Smooth muscle cell (in vitro differentiated cells): ENCODE results near the gene EIF5B. TPM values are rescaled to one million over a fixed set of nuclear protein-coding genes. Genes with fewer than 3 reads are reported as not detected.

Source experiments
- DNase-seq: peaks from one replicate; lab custom pipeline; 2025; ENCODE audit not compliant: unreplicated experiment; lab: John Stamatoyannopoulos, UW
- H2AFZ ChIP-seq: fragments of 200-600 bp; sonication (generic); 2 replicates; pipeline ENCODE4 v1.6.0; 2016; ENCODE audit warnings: antibody characterized with exemption, low read depth, mild to moderate bottlenecking
- H3F3A ChIP-seq: fragments of 200-600 bp; sonication (generic); 2 replicates; pipeline ENCODE4 v1.6.0; 2017; ENCODE audit warnings: antibody characterized with exemption, low read depth
- H3K27ac ChIP-seq: fragments of 200-600 bp; sonication (generic); 2 replicates; pipeline ENCODE4 v1.5.1; 2016; ENCODE audit warnings: low read depth, mild to moderate bottlenecking
- H3K27me3 ChIP-seq: fragments of 200-600 bp; sonication (generic); 2 replicates; pipeline ENCODE4 v1.6.1; 2016; ENCODE audit warnings: low read depth, mild to moderate bottlenecking
- H3K36me3 ChIP-seq: fragments of 200-600 bp; sonication (generic); 2 replicates; pipeline ENCODE4 v1.5.1; 2016; ENCODE audit warnings: low read depth
- H3K4me1 ChIP-seq: fragments of 200-600 bp; sonication (generic); 2 replicates; pipeline ENCODE4 v1.5.1; 2016; ENCODE audit warnings: low read depth
- H3K4me2 ChIP-seq: fragments of 200-600 bp; sonication (generic); 2 replicates; pipeline ENCODE4 v1.6.0; 2016; ENCODE audit warnings: mild to moderate bottlenecking
- H3K4me3 ChIP-seq: fragments of 200-600 bp; sonication (generic); 2 replicates; pipeline ENCODE4 v1.5.1; 2016; ENCODE audit warnings: mild to moderate bottlenecking
- H3K79me2 ChIP-seq: fragments of 200-600 bp; sonication (generic); 2 replicates; pipeline ENCODE4 v1.6.0; 2016; ENCODE audit warnings: low read depth, mild to moderate bottlenecking
- H3K9ac ChIP-seq: fragments of 200-600 bp; sonication (generic); 2 replicates; pipeline ENCODE4 v1.6.0; 2016; ENCODE audit warnings: low read depth
- H3K9me3 ChIP-seq: fragments of 200-600 bp; sonication (generic); replicated peaks from 2 replicates; pipeline ENCODE4 v1.5.1; 2016; ENCODE audit warnings: low read depth
- H4K20me1 ChIP-seq: fragments of 200-600 bp; sonication (generic); 2 replicates; pipeline ENCODE4 v1.6.0; 2016; ENCODE audit warnings: low read depth
- CTCF ChIP-seq: fragments of 200-600 bp; sonication (generic); IDR thresholded peaks from 2 replicates; pipeline ENCODE4 v1.5.1; 2017; ENCODE audit warnings: borderline replicate concordance, mild to moderate bottlenecking, antibody characterized with exemption; ENCODE audit not compliant: insufficient read depth, poor library complexity, severe bottlenecking
- WGBS: methylation state at CpG from one replicate; pipeline ENCODE4 v1.1.7; 2016; ENCODE audit warnings: low lambda C conversion rate; 5-methylcytosine and 5-hydroxymethylcytosine counted together
- polyA plus RNA-seq: library from polyadenylated mRNA; unstranded; fragments of >200 nt; fragmentation: Nextera tagmentation; extraction: Ambion mirVana; gene quantifications from 2 replicates; pipeline ENCODE4 v1.2.1, GENCODE V29; 2016
- total RNA-seq: library from RNA; depleted of rRNA; stranded (reverse); fragments of >200 nt; gene quantifications from 2 replicates; pipeline ENCODE4 v1.2.3, GENCODE V29; 2014

The EIF5B gene
- total and polyA plus RNA-seq, 2 experiments from 2014 or later: 17.1 to 23.3 TPM

GRCh38 chr2:99431587-99432275, 94.5 kb downstream of the EIF5B start:
- Histone ChIP-seq H3K27me3 (no peaks in the 10 kb centered on the region), H4K20me1 (peaks cover 17% of the 10 kb centered on the region), H2AFZ (no peak overlapping the region), H3K27ac (no peak overlapping the region), H3K9me3 (no peaks in the 10 kb centered on the region), H3K4me2 (no peak overlapping the region), H3K4me3 (no peak overlapping the region), H3K4me1 (no peaks in the 10 kb centered on the region), H3K9ac (no peak overlapping the region), H3K36me3 (no peaks in the 10 kb centered on the region), H3F3A (no peaks in the 10 kb centered on the region), H3K79me2 (no peaks in the 10 kb centered on the region)
- TF ChIP-seq CTCF: no peak
- WGBS: 96% methylated on average over 12 of the region's 12 CpGs
- no peak for DNase-seq

- no peaks in the 10 kb centered on the region for H3K27me3 ChIP-seq
- H3K4me1 ChIP-seq: no peaks in the 10 kb centered on the region
- no peaks in the 10 kb centered on the region for H3K36me3 ChIP-seq
- no peaks in the 10 kb centered on the region for H3F3A ChIP-seq
- peaks cover 21% of the 10 kb centered on the region for H4K20me1 ChIP-seq
- no peak overlapping the region for H3K4me2 ChIP-seq
- WGBS: 93% methylated on average over 2 of the region's 2 CpGs
- H3K79me2 ChIP-seq: no peaks in the 10 kb centered on the region
- no peak overlapping the region for H2AFZ ChIP-seq
- H3K27ac ChIP-seq: no peak overlapping the region
- H3K4me3 ChIP-seq: no peak overlapping the region
- no peaks in the 10 kb centered on the region for H3K9me3 ChIP-seq
- no peak for DNase-seq
- no peak for TF ChIP-seq CTCF
- H3K9ac ChIP-seq: no peak overlapping the region
Measured at GRCh38 chr2:99433340-99433739, 96.2 kb downstream of the EIF5B start.

- peaks cover 5% of the 10 kb centered on the region for H3K36me3 ChIP-seq
- no peaks in the 10 kb centered on the region for H3K4me1 ChIP-seq
- WGBS: 96% methylated on average over 10 of the region's 10 CpGs
- peaks cover 7% of the 10 kb centered on the region for H4K20me1 ChIP-seq
- no peak overlapping the region for H3K27ac ChIP-seq
- H3F3A ChIP-seq: no peaks in the 10 kb centered on the region
- H3K9me3 ChIP-seq: no peaks in the 10 kb centered on the region
- H3K27me3 ChIP-seq: no peaks in the 10 kb centered on the region
- H2AFZ ChIP-seq: no peak overlapping the region
- no peak for TF ChIP-seq CTCF
- no peak for DNase-seq
- no peak overlapping the region for H3K4me2 ChIP-seq
- H3K4me3 ChIP-seq: no peak overlapping the region
- no peaks in the 10 kb centered on the region for H3K79me2 ChIP-seq
- no peak overlapping the region for H3K9ac ChIP-seq
Measured at GRCh38 chr2:99436874-99437273, 99.7 kb downstream of the EIF5B start.

- Histone ChIP-seq H3K27me3 (no peaks in the 10 kb centered on the region), H3K79me2 (peaks cover 2% of the 10 kb centered on the region), H3K9me3 (no peaks in the 10 kb centered on the region), H3K9ac (no peak overlapping the region), H3K4me1 (no peaks in the 10 kb centered on the region), H3K4me2 (no peak overlapping the region), H3F3A (no peaks in the 10 kb centered on the region), H2AFZ (no peak overlapping the region), H4K20me1 (peaks cover 16% of the 10 kb centered on the region), H3K4me3 (no peak overlapping the region), H3K36me3 (peaks cover 11% of the 10 kb centered on the region), H3K27ac (no peak overlapping the region)
- TF ChIP-seq CTCF: no peak
- 75% methylated on average over 4 of the region's 4 CpGs for WGBS
- no peak for DNase-seq
Measured at GRCh38 chr2:99439971-99440505, 102.8 kb downstream of the EIF5B start.
